ENCODE data around the gene EXOC3. TPM values are rescaled to one million over a fixed set of nuclear protein-coding genes. Genes with fewer than 3 reads are reported as not detected.

Gene EXOC3
- total RNA-seq, 1 experiment from 2014 or later, result 63.8 TPM

GRCh38 chr5:438481-438981 is 4.4 kb upstream of the EXOC3 start:
- BruUV-seq (replicated peaks), result no TSS peak
- Mint-ChIP-seq H3K36me3 (ENCODE audit: insufficient read depth, unreplicated experiment) (peaks cover 15% of the 10 kb centered on the region), H3K27me3 (ENCODE audit: unreplicated experiment) (no peaks in the 10 kb centered on the region), H3K4me1 (ENCODE audit: low read depth, unreplicated experiment) (no peaks in the 10 kb centered on the region), H3K9me3 (ENCODE audit: low read depth, unreplicated experiment) (no peaks in the 10 kb centered on the region), H3K4me3 (ENCODE audit: low read depth, unreplicated experiment) (no peak overlapping the region), H3K27ac (ENCODE audit: unreplicated experiment) (no peak overlapping the region)
- CTCF ChIA-PET, result no interaction called here
- TF ChIP-seq, protein P1, sequence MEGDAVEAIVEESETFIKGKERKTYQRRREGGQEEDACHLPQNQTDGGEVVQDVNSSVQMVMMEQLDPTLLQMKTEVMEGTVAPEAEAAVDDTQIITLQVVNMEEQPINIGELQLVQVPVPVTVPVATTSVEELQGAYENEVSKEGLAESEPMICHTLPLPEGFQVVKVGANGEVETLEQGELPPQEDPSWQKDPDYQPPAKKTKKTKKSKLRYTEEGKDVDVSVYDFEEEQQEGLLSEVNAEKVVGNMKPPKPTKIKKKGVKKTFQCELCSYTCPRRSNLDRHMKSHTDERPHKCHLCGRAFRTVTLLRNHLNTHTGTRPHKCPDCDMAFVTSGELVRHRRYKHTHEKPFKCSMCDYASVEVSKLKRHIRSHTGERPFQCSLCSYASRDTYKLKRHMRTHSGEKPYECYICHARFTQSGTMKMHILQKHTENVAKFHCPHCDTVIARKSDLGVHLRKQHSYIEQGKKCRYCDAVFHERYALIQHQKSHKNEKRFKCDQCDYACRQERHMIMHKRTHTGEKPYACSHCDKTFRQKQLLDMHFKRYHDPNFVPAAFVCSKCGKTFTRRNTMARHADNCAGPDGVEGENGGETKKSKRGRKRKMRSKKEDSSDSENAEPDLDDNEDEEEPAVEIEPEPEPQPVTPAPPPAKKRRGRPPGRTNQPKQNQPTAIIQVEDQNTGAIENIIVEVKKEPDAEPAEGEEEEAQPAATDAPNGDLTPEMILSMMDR (IDR thresholded peaks at IDR 0.05; ENCODE audit: unreplicated experiment), result no peak
- DNase-seq, result no peak
- intact Hi-C loops (cut with micrococcal nuclease; ENCODE audit: unreplicated experiment), result loop anchor here (5.0 kb wide), 1 partner anchor 121 kb away; no protein-coding TSS in a partner anchor

DNA sequence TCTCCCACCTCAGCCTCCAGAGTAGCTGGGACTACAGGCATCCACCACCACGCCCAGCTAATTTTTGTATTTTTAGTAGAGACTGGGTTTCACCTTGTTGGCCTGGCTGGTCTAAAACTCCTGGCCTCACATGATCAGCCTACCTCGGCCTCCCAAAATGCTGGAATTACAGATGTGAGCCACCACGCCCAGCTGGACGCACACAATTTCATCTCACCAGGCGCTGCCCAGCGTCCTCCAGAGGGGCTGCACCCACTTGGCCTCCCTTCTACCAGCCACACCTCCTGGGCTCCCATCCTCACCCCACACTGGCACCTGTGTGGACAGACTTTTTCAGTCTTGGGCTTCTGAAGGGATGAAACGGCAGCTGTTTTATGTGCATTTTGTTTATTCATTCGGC is 3.8 kb upstream of the EXOC3 start:
- intact Hi-C loops (cut with micrococcal nuclease; ENCODE audit: unreplicated experiment), result loop anchor here (5.0 kb wide), 1 partner anchor 122 kb away; no protein-coding TSS in a partner anchor
- CTCF ChIA-PET, result no interaction called here
- DNase-seq, result no peak
- Mint-ChIP-seq H3K4me1 (ENCODE audit: low read depth, unreplicated experiment) (peaks cover 3% of the 10 kb centered on the region), H3K27ac (ENCODE audit: unreplicated experiment) (no peak overlapping the region), H3K36me3 (ENCODE audit: insufficient read depth, unreplicated experiment) (peaks cover 22% of the 10 kb centered on the region), H3K27me3 (ENCODE audit: unreplicated experiment) (no peaks in the 10 kb centered on the region), H3K4me3 (ENCODE audit: low read depth, unreplicated experiment) (no peak overlapping the region), H3K9me3 (ENCODE audit: low read depth, unreplicated experiment) (no peaks in the 10 kb centered on the region)
- TF ChIP-seq, protein P1 (IDR thresholded peaks at IDR 0.05; ENCODE audit: unreplicated experiment), result no peak
- no TSS peak for BruUV-seq (replicated peaks)

- Mint-ChIP-seq H3K4me3 (ENCODE audit: low read depth, unreplicated experiment) (no peak overlapping the region), H3K27me3 (ENCODE audit: unreplicated experiment) (no peaks in the 10 kb centered on the region), H3K27ac (ENCODE audit: unreplicated experiment) (no peak overlapping the region), H3K36me3 (ENCODE audit: insufficient read depth, unreplicated experiment) (peaks cover 26% of the 10 kb centered on the region), H3K4me1 (ENCODE audit: low read depth, unreplicated experiment) (peaks cover 8% of the 10 kb centered on the region), H3K9me3 (ENCODE audit: low read depth, unreplicated experiment) (no peaks in the 10 kb centered on the region)
- CTCF ChIA-PET, result no interaction called here
- BruUV-seq (replicated peaks), result no TSS peak
- intact Hi-C loops (cut with micrococcal nuclease; ENCODE audit: unreplicated experiment), result loop anchor here (5.0 to 10.0 kb wide), 2 partner anchors 122 to 175 kb away; partner anchors contain the start of gene CEP72
- TF ChIP-seq, protein P1 (IDR thresholded peaks at IDR 0.05; ENCODE audit: unreplicated experiment), result no peak
- DNase-seq, result no peak
These were observed 3.3 kb upstream of the EXOC3 start for GRCh38 chr5:439636-440035.

- no peaks in the 10 kb centered on the region for H3K9me3 Mint-ChIP-seq (ENCODE audit: low read depth, unreplicated experiment)
- H3K27ac Mint-ChIP-seq (ENCODE audit: unreplicated experiment), result no peak overlapping the region
- CTCF ChIA-PET, result no interaction called here
- no TSS peak for BruUV-seq (replicated peaks)
- no peaks in the 10 kb centered on the region for H3K27me3 Mint-ChIP-seq (ENCODE audit: unreplicated experiment)
- TF ChIP-seq, protein P1 (IDR thresholded peaks at IDR 0.05; ENCODE audit: unreplicated experiment), result no peak
- H3K4me3 Mint-ChIP-seq (ENCODE audit: low read depth, unreplicated experiment), result no peak overlapping the region
- peaks cover 33% of the 10 kb centered on the region for H3K36me3 Mint-ChIP-seq (ENCODE audit: insufficient read depth, unreplicated experiment)
- intact Hi-C loops (cut with micrococcal nuclease; ENCODE audit: unreplicated experiment), result loop anchor here (10.0 kb wide), 1 partner anchor 174 kb away; the partner anchor contains the start of gene CEP72
- H3K4me1 Mint-ChIP-seq (ENCODE audit: low read depth, unreplicated experiment), result peaks cover 14% of the 10 kb centered on the region
- DNase-seq, result no peak
These were observed 2.4 kb upstream of the EXOC3 start for GRCh38 chr5:440401-441201.
